Smooth muscle cell (in vitro differentiated cells): Measurements from ENCODE around the gene CHERP. TPM values are rescaled to one million over a fixed set of nuclear protein-coding genes. Genes with fewer than 3 reads are reported as not detected.

Experiments
- DNase-seq: peaks from one replicate; lab custom pipeline; 2025; ENCODE audit not compliant: unreplicated experiment; lab: John Stamatoyannopoulos, UW
- H2AFZ ChIP-seq: fragments of 200-600 bp; sonication (generic); 2 replicates; pipeline ENCODE4 v1.6.0; 2016; ENCODE audit warnings: antibody characterized with exemption, low read depth, mild to moderate bottlenecking
- H3F3A ChIP-seq: fragments of 200-600 bp; sonication (generic); 2 replicates; pipeline ENCODE4 v1.6.0; 2017; ENCODE audit warnings: antibody characterized with exemption, low read depth
- H3K27ac ChIP-seq: fragments of 200-600 bp; sonication (generic); 2 replicates; pipeline ENCODE4 v1.5.1; 2016; ENCODE audit warnings: low read depth, mild to moderate bottlenecking
- H3K27me3 ChIP-seq: fragments of 200-600 bp; sonication (generic); 2 replicates; pipeline ENCODE4 v1.6.1; 2016; ENCODE audit warnings: low read depth, mild to moderate bottlenecking
- H3K36me3 ChIP-seq: fragments of 200-600 bp; sonication (generic); 2 replicates; pipeline ENCODE4 v1.5.1; 2016; ENCODE audit warnings: low read depth
- H3K4me1 ChIP-seq: fragments of 200-600 bp; sonication (generic); 2 replicates; pipeline ENCODE4 v1.5.1; 2016; ENCODE audit warnings: low read depth
- H3K4me2 ChIP-seq: fragments of 200-600 bp; sonication (generic); 2 replicates; pipeline ENCODE4 v1.6.0; 2016; ENCODE audit warnings: mild to moderate bottlenecking
- H3K4me3 ChIP-seq: fragments of 200-600 bp; sonication (generic); 2 replicates; pipeline ENCODE4 v1.5.1; 2016; ENCODE audit warnings: mild to moderate bottlenecking
- H3K79me2 ChIP-seq: fragments of 200-600 bp; sonication (generic); 2 replicates; pipeline ENCODE4 v1.6.0; 2016; ENCODE audit warnings: low read depth, mild to moderate bottlenecking
- H3K9ac ChIP-seq: fragments of 200-600 bp; sonication (generic); 2 replicates; pipeline ENCODE4 v1.6.0; 2016; ENCODE audit warnings: low read depth
- H3K9me3 ChIP-seq: fragments of 200-600 bp; sonication (generic); replicated peaks from 2 replicates; pipeline ENCODE4 v1.5.1; 2016; ENCODE audit warnings: low read depth
- H4K20me1 ChIP-seq: fragments of 200-600 bp; sonication (generic); 2 replicates; pipeline ENCODE4 v1.6.0; 2016; ENCODE audit warnings: low read depth
- WGBS: methylation state at CpG from one replicate; pipeline ENCODE4 v1.1.7; 2016; ENCODE audit warnings: low lambda C conversion rate; 5-methylcytosine and 5-hydroxymethylcytosine counted together
- polyA plus RNA-seq: library from polyadenylated mRNA; unstranded; fragments of >200 nt; fragmentation: Nextera tagmentation; extraction: Ambion mirVana; gene quantifications from 2 replicates; pipeline ENCODE4 v1.2.1, GENCODE V29; 2016
- total RNA-seq: library from RNA; depleted of rRNA; stranded (reverse); fragments of >200 nt; gene quantifications from 2 replicates; pipeline ENCODE4 v1.2.3, GENCODE V29; 2014
- TF ChIP-seq, protein P1 (sequence below): fragments of 200-600 bp; sonication (generic); IDR thresholded peaks from 2 replicates; pipeline ENCODE4 v1.5.1; 2017; ENCODE audit warnings: borderline replicate concordance, mild to moderate bottlenecking, antibody characterized with exemption; ENCODE audit not compliant: insufficient read depth, poor library complexity, severe bottlenecking

Gene CHERP
- total and polyA plus RNA-seq, 2 experiments from 2014 or later = 9.5 to 29.2 TPM

- Histone ChIP-seq H3K4me2 (peak overlapping the region; percentile 93), H3K36me3 (no peaks in the 10 kb centered on the region), H3F3A (peaks cover 3% of the 10 kb centered on the region), H4K20me1 (peaks cover 59% of the 10 kb centered on the region), H3K27ac (no peak overlapping the region), H2AFZ (no peak overlapping the region), H3K4me3 (peak overlapping the region; percentile 89), H3K9ac (no peak overlapping the region), H3K79me2 (peaks cover 87% of the 10 kb centered on the region), H3K4me1 (peaks cover 13% of the 10 kb centered on the region), H3K9me3 (no peaks in the 10 kb centered on the region), H3K27me3 (no peaks in the 10 kb centered on the region)
- TF ChIP-seq, protein P1, sequence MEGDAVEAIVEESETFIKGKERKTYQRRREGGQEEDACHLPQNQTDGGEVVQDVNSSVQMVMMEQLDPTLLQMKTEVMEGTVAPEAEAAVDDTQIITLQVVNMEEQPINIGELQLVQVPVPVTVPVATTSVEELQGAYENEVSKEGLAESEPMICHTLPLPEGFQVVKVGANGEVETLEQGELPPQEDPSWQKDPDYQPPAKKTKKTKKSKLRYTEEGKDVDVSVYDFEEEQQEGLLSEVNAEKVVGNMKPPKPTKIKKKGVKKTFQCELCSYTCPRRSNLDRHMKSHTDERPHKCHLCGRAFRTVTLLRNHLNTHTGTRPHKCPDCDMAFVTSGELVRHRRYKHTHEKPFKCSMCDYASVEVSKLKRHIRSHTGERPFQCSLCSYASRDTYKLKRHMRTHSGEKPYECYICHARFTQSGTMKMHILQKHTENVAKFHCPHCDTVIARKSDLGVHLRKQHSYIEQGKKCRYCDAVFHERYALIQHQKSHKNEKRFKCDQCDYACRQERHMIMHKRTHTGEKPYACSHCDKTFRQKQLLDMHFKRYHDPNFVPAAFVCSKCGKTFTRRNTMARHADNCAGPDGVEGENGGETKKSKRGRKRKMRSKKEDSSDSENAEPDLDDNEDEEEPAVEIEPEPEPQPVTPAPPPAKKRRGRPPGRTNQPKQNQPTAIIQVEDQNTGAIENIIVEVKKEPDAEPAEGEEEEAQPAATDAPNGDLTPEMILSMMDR = no peak
- DNase-seq = no peak
Observed at GRCh38 chr19:16573925-16574324, 31.7 kb upstream of the CHERP start.

DNA sequence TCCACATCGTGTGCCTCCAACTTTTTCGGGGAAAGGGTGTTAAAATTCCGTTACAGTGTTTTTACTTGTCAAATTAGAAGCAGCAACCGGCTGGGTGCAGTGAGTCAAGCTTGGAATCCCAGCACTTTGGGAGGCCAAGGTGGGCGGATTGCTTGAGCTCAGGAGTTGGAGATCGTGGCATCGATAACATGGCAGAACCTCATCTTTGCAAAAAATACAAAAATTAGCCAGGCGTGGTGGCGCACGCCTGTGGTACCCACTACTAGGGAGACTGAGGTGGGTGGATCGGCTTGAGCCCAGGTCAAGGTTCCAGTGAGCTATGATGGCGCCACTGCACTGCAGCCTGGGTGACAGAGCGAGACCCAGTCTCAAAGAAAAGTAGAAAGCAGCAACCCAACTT lies 31.1 kb upstream of the CHERP start:
- H3K27ac ChIP-seq = peak overlapping the region; percentile 84
- H3F3A ChIP-seq = peaks cover 3% of the 10 kb centered on the region
- WGBS = 71% methylated on average over 13 of the region's 13 CpGs
- peaks cover 53% of the 10 kb centered on the region for H4K20me1 ChIP-seq
- H3K4me1 ChIP-seq = peaks cover 13% of the 10 kb centered on the region
- DNase-seq = no peak
- H3K27me3 ChIP-seq = no peaks in the 10 kb centered on the region
- H3K4me2 ChIP-seq = peak overlapping the region; percentile 93
- peak overlapping the region; percentile 88 for H3K9ac ChIP-seq
- H3K4me3 ChIP-seq = peak overlapping the region; percentile 89
- H3K79me2 ChIP-seq = peaks cover 85% of the 10 kb centered on the region
- H3K36me3 ChIP-seq = no peaks in the 10 kb centered on the region
- no peaks in the 10 kb centered on the region for H3K9me3 ChIP-seq
- TF ChIP-seq, protein P1 = no peak
- H2AFZ ChIP-seq = no peak overlapping the region

DNA sequence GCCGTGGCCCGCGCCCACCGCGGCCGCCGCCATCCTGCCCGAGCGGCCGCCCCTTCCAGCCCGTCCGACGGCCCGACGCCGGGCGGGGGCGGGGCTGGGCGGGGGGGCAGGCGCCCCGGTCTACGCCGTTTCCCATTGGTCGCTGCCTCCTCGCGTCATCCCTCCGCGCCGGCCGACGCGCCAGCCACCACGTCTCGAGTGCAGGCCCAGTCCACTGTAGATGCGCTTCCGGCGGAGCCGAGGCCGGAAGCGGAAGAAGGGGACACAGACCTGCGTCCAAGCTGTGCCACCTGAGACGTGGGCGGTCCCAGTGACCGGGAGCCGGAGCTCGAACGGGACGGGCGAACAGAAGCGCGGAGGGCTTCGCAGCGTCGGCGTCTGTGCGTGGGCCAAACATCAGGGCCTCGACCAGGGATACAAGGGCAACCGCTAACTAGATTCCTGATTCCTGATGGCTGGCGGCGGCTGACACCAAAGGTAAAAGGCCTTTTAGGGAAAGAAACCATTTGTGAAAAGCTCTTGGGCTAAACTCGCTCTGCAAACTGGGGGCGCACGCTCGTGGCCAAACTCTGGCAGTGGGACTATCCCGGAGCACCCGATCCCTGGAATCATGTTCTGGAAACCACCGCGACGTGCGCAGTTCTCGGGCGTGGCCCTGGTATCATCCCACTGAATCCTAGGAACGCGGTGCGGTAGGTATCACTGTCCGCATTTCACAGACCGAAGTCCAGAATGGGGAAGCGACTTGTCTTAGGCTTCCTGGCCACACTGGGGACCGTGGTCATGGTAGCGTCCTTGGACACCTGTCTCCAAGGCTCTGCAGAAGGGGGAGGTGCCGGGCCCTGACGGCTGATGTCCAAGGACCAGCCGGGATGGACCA lies 30.3 kb upstream of the CHERP start, which contains the start of gene SLC35E1:
TSS of gene SLC35E1 (minus strand) at position 84 of the 880 bp plus-strand sequence. CDS start at position 33, 51 bp downstream.
- DNase-seq = peak; percentile 79
- peaks cover 83% of the 10 kb centered on the region for H3K79me2 ChIP-seq
- H3K4me2 ChIP-seq = peak within 1 kb of the TSS; percentile 99
- peaks cover 3% of the 10 kb centered on the region for H3F3A ChIP-seq
- H3K36me3 ChIP-seq = no peaks in the 10 kb centered on the region
- H4K20me1 ChIP-seq = peaks cover 46% of the 10 kb centered on the region
- no peaks in the 10 kb centered on the region for H3K9me3 ChIP-seq
- H2AFZ ChIP-seq = peak within 1 kb of the TSS; percentile 46
- TF ChIP-seq, protein P1 = no peak
- WGBS = 1% methylated on average over 59 of the region's 83 CpGs
- H3K27me3 ChIP-seq = no peaks in the 10 kb centered on the region
- H3K27ac ChIP-seq = peak within 1 kb of the TSS; percentile 84
- H3K4me1 ChIP-seq = peaks cover 13% of the 10 kb centered on the region
- peak within 1 kb of the TSS; percentile 89 for H3K9ac ChIP-seq
- peak within 1 kb of the TSS; percentile 89 for H3K4me3 ChIP-seq
